Measurements from ENCODE around the gene HOXA10.

HOXA10 gene

DNA sequence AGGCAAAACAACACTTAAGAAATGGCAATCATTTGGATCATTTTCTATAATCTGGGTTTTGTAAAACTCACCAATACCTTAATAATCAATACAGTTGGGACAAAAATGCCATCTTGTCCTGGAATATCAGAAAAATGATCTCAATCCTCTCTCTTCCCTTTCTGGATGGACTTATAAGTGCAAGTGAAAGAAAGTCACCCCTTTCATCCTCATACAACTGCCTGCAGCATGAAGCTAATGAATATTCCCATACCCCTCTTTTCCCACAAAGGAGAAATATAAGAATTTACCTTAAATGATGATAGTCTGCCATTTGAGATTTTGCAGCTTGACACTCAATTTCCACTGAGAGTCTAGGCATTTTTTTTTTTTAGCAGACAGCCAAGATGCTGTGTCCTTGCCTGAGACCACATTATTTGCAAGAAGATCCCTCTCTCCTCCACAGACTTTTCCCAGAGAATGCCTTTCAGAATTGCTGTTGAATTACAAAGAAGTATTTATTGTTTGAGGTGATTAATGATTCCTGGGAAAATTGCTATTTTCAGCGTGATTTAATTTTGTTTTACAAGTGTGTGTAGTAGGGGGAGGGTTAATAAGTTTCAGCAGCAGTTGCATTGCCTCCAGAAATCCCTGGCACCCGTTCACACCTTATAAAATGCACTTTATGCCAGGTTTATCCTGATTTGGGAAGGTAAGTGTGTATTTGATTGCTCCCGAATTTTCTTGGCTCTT lies 47.4 kb downstream of the HOXA10 start:
- no peak for DNase-seq

DNA sequence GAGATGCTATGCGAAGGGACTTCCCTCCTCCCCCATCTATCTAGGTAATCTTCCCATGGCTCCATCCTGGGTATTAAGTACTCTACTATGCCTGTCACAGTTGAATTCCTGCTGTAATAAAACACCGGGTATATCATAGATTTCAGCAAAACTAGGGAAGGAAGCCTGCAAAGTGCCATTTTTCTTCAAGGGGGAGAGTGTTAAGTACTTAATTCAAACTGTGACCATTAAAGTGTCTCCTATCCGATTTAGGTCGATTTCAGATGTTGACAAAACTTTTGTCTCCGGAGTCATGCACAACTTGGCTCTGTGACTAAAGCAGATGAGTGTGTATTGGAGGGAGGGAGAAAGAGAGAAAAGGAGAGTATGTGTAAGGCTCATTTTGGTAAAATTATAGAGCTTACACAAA lies 48.1 kb downstream of the HOXA10 start:
- DNase-seq: no peak

DNA sequence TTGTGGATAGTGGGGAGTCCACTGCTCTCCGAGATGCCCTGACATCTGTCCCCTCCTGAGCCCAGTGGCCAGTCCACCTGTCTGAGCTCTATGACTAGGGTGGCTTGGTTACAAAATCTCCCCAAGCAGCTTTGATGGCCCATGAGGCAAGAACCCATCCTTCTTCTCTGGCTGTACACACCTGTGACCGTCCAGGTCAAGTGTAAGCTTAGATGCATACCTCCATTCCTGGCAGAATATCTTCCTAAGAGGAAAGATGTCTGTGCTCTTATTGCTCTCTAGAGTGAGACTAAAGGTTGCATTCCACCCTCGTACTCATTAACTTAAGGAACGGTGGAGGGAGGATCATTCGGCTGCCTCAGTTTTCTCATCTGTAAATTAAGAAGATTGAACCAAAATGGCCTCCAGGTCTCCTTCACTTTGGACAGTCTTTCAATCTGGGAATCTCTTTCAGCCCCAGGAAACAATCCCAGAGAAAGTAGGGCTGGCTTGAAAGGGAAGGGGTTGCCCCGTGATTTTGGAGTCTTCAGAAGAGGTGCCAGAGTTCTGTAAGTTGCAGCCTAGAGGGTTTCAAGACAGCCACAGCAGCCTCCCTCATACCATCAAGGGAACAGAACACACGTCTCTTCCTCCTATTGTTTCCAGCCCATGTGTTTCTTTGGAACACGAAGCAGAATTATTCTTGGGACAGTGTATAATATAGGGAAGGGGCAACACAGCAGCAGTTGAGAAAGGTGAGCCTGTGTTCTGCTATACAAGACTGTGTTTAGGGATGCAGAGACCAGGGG lies 49.0 kb downstream of the HOXA10 start:
- DNase-seq: no peak

DNA sequence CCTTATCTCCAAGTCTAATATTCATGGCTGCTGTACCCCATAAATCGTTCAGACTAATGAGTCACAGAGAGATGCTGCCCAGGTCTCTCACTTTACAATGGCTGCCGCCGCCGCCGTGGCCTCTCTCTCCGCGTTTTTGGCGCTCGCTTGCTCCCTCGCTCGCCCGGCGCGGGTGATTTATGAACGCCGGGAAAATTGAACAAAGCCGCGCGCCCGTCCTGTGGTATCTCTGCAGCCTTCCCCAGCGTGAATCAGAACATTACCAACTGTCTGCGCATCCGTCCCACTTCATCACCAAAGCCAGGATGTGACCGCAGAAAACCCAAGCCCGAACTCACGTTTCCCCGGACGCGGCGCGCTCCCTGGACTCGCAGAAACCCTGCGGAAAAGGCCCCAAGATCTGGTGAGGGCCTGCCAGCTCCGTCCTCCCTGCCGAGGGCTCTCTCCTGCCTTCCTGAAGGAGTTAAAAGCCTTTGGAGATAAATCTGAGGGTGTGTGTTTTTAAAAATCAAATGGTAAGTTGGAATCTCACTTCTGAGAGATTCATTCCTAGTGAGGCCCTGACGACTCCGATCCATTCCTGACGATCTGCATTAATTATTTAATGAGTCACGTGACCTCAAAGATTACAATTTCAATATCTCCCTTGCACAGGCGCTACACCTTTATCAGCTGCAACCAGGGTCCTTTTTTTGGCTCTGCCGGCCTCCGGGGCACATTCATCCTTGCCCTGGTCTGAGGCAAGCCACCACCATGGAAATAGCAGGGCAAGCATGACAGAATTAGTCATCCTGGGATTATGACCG lies 49.8 kb downstream of the HOXA10 start:
- DNase-seq: no peak

DNA sequence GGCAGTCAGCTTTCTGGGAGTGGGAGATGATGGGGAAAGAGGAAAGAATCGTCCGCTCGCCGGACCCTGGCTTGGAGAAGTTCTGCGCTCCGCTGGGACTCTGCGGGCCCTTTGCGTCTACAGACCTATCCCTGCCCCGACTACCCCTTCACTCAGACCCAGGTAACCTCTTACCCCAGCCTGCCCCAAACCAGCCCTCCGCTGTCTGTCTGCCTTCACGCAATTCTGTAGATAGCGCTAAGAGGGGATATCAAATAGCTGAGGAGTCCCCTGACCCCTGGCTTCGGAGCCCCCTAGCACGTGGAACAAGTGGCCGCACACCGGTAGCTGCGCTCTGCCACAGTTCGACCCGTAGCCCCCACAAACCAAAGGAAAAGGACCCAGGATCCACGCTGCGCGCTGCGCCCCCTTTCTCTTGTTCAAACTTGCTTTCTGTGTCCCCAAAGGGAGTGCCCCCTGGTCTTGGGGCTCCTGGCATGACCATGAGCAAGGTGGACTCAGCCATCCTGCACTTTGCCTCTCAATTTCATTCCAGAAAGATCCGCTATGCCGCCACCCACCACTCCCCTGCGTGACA lies 50.6 kb downstream of the HOXA10 start:
- DNase-seq: no peak

DNA sequence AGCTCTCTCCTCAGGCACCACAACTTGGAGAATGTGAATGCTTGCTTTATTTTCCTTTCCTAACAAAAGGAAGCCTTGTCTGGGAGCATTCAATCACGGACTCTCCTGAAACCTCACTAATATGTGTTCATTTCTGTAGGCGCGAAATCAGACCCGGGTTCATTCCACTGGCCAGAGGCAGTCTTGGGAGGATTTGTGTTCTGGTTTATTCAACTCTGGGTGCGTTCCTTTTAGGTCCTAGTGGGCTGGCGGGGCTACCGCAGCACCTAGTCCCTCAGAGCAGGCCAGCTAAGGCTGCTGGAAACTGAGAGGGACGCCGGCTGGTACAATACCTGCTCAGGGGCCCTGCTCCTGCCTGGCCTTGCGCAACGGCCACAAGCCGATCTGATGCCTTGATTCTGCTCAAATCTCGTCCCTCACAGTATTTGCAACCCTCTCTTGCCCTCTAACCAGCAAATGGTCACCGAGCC lies 51.1 kb downstream of the HOXA10 start:
- DNase-seq: no peak

DNA sequence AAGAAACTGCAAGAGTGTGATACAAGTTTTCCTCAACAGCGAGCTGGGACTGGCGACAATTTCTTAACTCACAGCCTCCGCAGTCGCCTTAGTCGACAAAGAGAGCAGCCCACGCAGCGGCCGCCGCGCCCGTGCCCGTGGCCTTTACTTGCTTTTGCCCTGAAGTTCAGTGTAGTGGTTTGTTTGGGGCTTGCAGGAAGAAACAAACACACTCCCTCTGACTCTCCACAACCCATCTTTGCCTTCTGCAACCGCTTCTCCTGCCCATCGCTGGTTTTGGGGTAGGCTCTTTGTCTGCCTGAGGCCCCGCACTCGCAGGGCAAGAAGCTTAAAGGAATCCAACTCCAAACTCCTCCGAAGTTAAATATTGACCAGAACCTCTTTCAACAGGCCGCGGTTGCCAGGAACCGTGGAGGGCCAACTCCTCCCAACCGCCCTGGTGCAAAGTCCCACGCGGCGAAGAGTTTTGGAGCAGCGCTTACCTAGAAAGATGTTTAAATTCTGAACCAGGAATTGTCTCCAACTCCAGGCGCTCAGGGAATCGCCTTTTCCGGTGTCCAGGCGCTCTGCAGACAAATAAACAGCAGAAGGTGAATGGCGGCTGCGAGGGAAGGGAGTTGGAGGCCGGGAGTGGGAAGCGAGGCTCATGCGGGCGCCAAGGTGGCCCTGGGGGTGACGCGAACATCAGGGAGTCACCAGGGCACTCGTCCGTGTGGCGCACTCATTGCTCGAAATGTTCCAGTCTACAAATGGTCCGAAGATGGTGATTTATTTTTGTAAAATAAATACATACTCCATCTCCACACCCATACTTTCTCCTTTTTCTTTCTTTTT lies 51.8 kb downstream of the HOXA10 start:
- DNase-seq: no peak

DNA sequence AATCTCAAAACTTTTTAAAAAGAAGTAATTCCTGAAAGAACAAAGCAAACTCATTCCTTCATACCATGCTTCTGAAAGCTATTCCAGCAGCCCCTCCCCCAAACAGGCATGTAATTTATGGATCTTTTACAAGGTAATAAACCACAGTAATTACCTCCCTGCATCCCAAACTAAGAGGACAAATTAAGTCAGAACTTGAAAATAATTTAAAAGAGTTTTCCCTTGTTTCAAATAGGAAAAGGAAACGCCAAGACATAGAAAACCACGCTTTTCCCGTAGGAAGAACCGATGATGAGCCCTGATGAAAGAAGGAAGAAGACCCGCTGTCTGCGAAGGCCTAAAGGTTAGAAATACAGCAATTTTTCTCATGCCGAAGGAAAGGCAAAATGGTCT lies 52.4 kb downstream of the HOXA10 start:
- no peak for DNase-seq
